Right cardiac atrium (tissue), 5 donors: ENCODE results near the gene FBXW11. TPM values are rescaled to one million over a fixed set of nuclear protein-coding genes. Genes with fewer than 3 reads are reported as not detected.

Source experiments
- ATAC-seq, 2 donors: fragments of 200-7000 bp; cut with Tn5 transposase; one replicate each; pipeline versions ENCODE4 v1.8.0 to v1.9.1; 2020; ENCODE audit warnings: moderate library complexity in 2 of 2, mild to moderate bottlenecking in 1 of 2
- DNase-seq, 3 donors: peaks; one replicate each; pipeline ENCODE4 v3.0.0-alpha.2; 2020
- H3K27ac ChIP-seq: one replicate; pipeline ENCODE4 v1.5.1; 2013; ENCODE audit warnings: mild to moderate bottlenecking, low read length, control low read depth, moderate library complexity
- H3K27me3 ChIP-seq: one replicate; pipeline ENCODE4 v1.6.1; 2013; ENCODE audit not compliant: control insufficient read depth, insufficient read depth
- H3K4me1 ChIP-seq: one replicate; pipeline ENCODE4 v1.6.1; 2013; ENCODE audit warnings: low read length; ENCODE audit not compliant: control insufficient read depth, insufficient read depth
- H3K4me3 ChIP-seq: one replicate; pipeline ENCODE4 v1.5.1; 2013; ENCODE audit warnings: low read length, control low read depth
- H3K9me3 ChIP-seq: one replicate; pipeline ENCODE4 v1.6.1; 2013; ENCODE audit warnings: low read length; ENCODE audit not compliant: control insufficient read depth
- WGBS: extraction: QIAGEN DNeasy Blood & Tissue Kit; methylation state at CpG from one replicate; pipeline ENCODE4 v1.1.7; 2013; 5-methylcytosine and 5-hydroxymethylcytosine counted together
- intact Hi-C, 4 donors: fragments of 100-400 bp; cut with DNase I; formaldehyde crosslinking; loops; one replicate each; pipeline versions ENCODE4 v1.11.0 to v1.14.0; 2022 to 2023
- polyA plus RNA-seq: library from polyadenylated mRNA; stranded (reverse); fragments of 200-250 nt; gene quantifications from one replicate; pipeline ENCODE4 v1.2.3, GENCODE V29; 2013
- total RNA-seq, 4 donors: library from RNA; stranded (reverse); fragmentation: NEBNext Ultra II Directional; extraction: Animal tissue kit (Norgen Biotek cat#: 25700); gene quantifications; one replicate each; pipeline ENCODE4 v1.2.1, GENCODE V29; 2021
- donor health status: healthy with polysubstance abuse.
- donor health status: DM: no; HTN: yes; CAD: no.
- donor health status: DM: no; HTN: no; CAD: no.
- donor health status: DM: no; HTN: yes; CAD: no; lungs with severe emphysema.
- donor health status: DM: yes; HTN: yes; CAD: no.

FBXW11 gene
- total and polyA plus RNA-seq, 5 donors: 15.8 to 70.7 (median 65.6) TPM

GRCh38 chr5:171841984-171842776 lies 164.3 kb downstream of the FBXW11 start:
- no peaks in the 10 kb centered on the region for H3K27me3 ChIP-seq
- no peak for DNase-seq
- no peak overlapping the region for H3K27ac ChIP-seq
- WGBS: 52% methylated on average over 24 of the region's 24 CpGs
- H3K4me1 ChIP-seq: no peaks in the 10 kb centered on the region
- no peaks in the 10 kb centered on the region for H3K9me3 ChIP-seq
- no peak overlapping the region for H3K4me3 ChIP-seq
- intact Hi-C loops: loop anchor here (10.0 kb wide), 3 partner anchors 97 to 217 kb away; no protein-coding TSS in a partner anchor
- peak in 1 of 2 donors; percentile 80 for ATAC-seq

DNA sequence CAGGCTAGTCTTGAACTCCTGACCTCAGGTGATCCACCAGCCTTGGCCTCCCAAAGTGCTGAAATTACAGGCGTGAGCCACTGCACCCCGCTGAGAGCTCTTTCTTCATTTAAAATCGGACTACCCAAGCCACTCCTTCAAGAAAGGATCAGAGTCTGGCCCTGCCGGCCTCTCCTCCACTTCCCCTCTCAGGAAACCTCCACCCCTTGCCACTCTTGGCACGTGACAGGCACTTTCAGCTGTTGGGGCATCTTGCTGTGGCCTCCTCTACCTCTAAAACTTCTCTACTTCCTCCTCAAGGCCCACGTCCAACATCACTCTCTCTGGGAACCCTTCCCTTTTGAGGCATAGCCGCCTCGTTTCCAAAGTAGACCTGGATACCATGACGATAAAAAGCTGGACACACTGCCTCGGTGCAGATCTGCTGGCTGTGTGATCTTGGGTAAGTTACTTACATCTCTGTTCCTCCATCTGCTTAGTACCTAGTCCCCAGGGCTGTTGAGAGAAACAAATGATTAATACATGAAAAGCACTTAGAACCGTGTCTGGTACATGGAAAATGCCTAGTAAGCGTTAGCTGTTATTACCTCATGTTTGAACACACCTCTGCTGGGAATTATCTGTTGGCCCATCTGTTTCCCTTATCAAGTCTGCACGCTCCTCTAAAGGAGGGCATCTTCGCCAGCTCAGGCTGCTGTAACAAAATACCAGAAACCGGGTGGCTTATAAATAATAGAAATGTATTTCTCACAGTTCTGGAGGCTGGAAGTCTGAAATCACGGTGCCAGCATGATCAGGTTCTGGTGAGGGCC lies 165.5 kb downstream of the FBXW11 start:
- DNase-seq (no peak), ATAC-seq (no peak)
- Histone ChIP-seq H3K27ac (no peak overlapping the region), H3K4me3 (no peak overlapping the region), H3K4me1 (no peaks in the 10 kb centered on the region), H3K27me3 (no peaks in the 10 kb centered on the region), H3K9me3 (no peaks in the 10 kb centered on the region)
- WGBS: 83% methylated on average over 16 of the region's 16 CpGs
- intact Hi-C loops: loop anchor here (10.0 kb wide), 3 partner anchors 96 to 216 kb away; no protein-coding TSS in a partner anchor

DNA sequence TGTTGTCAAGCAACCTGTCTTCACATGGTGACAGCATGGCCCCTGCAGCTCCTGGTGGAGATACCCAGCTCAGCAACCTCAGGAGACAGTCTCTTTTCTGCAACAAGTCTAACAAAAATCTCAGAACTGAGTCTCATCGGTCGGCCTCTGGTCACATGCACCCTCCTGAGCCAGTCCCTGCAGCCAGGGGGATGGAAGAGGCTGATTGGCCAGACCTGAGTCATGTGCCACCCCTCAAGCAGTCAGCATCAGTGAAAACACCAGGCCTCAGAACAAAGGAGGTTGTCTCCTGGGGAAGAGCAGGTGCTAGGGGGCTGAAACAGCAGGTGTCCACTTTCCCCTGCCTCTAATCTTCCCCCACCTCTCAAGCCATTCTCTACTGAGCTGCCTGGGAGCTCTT lies 166.4 kb downstream of the FBXW11 start:
- WGBS: 50% methylated on average over 2 of the region's 2 CpGs
- Histone ChIP-seq H3K4me1 (no peaks in the 10 kb centered on the region), H3K27me3 (no peaks in the 10 kb centered on the region), H3K27ac (no peak overlapping the region), H3K4me3 (no peak overlapping the region), H3K9me3 (no peaks in the 10 kb centered on the region)
- intact Hi-C loops: loop anchor here (10.0 kb wide), 3 partner anchors 95 to 215 kb away; no protein-coding TSS in a partner anchor
- DNase-seq (no peak), ATAC-seq (no peak)

- ATAC-seq: no peak
- H3K4me1 ChIP-seq: no peaks in the 10 kb centered on the region
- 82% methylated on average over 2 of the region's 2 CpGs for WGBS
- H3K27ac ChIP-seq: no peak overlapping the region
- H3K9me3 ChIP-seq: no peaks in the 10 kb centered on the region
- DNase-seq: no peak
- intact Hi-C loops: no loop called here
- no peak overlapping the region for H3K4me3 ChIP-seq
- no peaks in the 10 kb centered on the region for H3K27me3 ChIP-seq
Observed at GRCh38 chr5:171839112-171839511, 167.3 kb downstream of the FBXW11 start.

DNA sequence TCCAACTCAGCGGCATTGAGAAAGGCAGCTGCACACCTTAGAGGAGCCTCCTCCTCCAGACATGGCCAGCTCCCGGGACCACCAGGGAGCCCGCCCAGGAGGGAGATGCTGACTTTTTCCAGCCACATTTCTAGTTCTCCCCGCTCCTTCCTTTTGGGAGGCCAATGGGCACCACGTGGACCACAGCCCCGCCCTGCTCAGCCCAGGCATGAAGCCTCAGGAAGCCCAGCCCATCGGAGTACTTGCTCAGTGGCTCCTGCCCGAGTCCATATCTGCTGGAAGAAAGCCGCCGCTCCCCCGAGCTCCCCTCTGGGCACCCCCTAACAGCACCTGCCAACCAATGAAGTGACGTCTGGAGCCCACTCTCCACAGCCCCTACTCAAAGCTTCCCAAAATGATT lies 168.4 kb downstream of the FBXW11 start:
- Histone ChIP-seq H3K27me3 (no peaks in the 10 kb centered on the region), H3K4me3 (no peak overlapping the region), H3K9me3 (no peaks in the 10 kb centered on the region), H3K27ac (no peak overlapping the region), H3K4me1 (no peaks in the 10 kb centered on the region)
- DNase-seq (no peak), ATAC-seq (no peak)
- 75% methylated on average over 12 of the region's 12 CpGs for WGBS
- intact Hi-C loops: no loop called here

- H3K9me3 ChIP-seq: no peaks in the 10 kb centered on the region
- H3K27ac ChIP-seq: no peak overlapping the region
- no peaks in the 10 kb centered on the region for H3K27me3 ChIP-seq
- no peaks in the 10 kb centered on the region for H3K4me1 ChIP-seq
- intact Hi-C loops: no loop called here
- ATAC-seq: no peak
- DNase-seq: no peak
- no peak overlapping the region for H3K4me3 ChIP-seq
Observed at GRCh38 chr5:171837522-171837921, 168.9 kb downstream of the FBXW11 start.

GRCh38 chr5:171835066-171835465 lies 171.4 kb downstream of the FBXW11 start:
- WGBS: 84% methylated on average over 7 of the region's 7 CpGs
- no peak overlapping the region for H3K4me3 ChIP-seq
- no peaks in the 10 kb centered on the region for H3K27me3 ChIP-seq
- DNase-seq (no peak), ATAC-seq (no peak)
- no peaks in the 10 kb centered on the region for H3K9me3 ChIP-seq
- intact Hi-C loops: no loop called here
- no peaks in the 10 kb centered on the region for H3K4me1 ChIP-seq
- no peak overlapping the region for H3K27ac ChIP-seq

DNA sequence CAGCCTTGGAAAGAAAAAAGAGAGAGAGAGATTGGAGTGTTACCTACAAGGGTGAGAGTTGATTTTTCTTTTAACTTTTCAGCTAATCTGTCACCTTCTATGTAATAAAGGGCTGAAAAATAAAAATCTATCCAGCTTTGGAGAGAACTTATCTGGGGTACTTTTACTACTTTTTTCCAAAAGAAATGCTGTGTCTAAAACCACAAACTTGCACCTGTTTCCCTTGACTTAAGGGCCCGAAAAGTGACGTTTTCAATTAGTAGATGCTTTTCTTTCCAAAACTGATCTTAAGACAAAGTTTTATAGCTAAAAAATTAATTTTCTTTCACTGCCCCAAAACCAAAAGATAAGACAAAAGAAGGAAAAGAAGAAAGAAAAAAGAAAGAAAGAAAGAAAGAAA lies 172.0 kb downstream of the FBXW11 start:
- Histone ChIP-seq H3K4me3 (no peak overlapping the region), H3K27ac (no peak overlapping the region), H3K27me3 (no peaks in the 10 kb centered on the region), H3K9me3 (no peaks in the 10 kb centered on the region), H3K4me1 (no peaks in the 10 kb centered on the region)
- DNase-seq (no peak), ATAC-seq (no peak)
- intact Hi-C loops: no loop called here
- WGBS: 87% methylated on average over 2 of the region's 2 CpGs

DNA sequence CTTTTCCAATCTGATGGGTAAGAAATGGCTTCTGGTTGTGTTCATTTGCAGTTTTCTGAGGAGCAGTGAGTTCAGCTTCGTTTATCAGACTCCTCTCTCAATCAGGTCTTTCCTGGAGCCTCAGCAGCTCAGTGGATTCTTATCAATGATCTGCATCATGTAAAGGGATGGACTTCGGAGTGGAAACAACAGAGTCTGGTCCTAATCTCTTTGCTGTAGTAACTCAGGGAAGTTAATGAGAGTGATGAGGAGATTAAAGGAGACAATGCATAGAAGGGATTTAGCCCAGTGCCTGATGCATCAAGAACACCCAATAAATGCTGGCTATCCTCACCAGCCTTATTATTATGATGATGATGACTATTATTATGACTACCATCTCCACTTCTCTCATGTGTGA lies 173.7 kb downstream of the FBXW11 start:
- Histone ChIP-seq H3K9me3 (no peaks in the 10 kb centered on the region), H3K4me3 (no peak overlapping the region), H3K4me1 (no peaks in the 10 kb centered on the region), H3K27me3 (no peaks in the 10 kb centered on the region), H3K27ac (no peak overlapping the region)
- 59% methylated on average over 2 of the region's 2 CpGs for WGBS
- intact Hi-C loops: no loop called here
- no peak for ATAC-seq
- no peak for DNase-seq

DNA sequence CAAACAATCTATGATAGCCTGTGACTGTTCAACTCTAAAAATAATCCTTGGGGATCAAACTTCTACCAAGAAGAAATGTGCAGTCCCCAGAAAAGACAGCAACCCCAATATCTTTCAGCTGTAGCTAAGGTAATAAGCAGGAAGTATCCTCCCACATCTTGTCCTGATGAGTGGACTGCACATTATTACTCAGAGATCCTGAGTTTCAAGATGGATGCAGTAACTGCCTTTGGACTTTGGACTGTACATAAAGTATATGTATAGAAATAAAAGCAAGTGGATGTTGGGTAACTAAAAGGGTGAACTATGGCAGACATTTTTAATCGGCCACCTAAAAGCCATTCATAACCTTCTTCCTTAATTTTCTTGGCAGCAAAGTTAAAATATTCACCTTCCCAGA lies 175.8 kb downstream of the FBXW11 start:
- Histone ChIP-seq H3K9me3 (no peaks in the 10 kb centered on the region), H3K27me3 (no peaks in the 10 kb centered on the region), H3K4me1 (no peaks in the 10 kb centered on the region), H3K4me3 (no peak overlapping the region), H3K27ac (no peak overlapping the region)
- DNase-seq (no peak), ATAC-seq (no peak)
- WGBS: 89% methylated on average over 1 of the region's 1 CpG
- intact Hi-C loops: no loop called here

GRCh38 chr5:171827162-171827561 lies 179.3 kb downstream of the FBXW11 start:
- Histone ChIP-seq H3K4me1 (no peaks in the 10 kb centered on the region), H3K9me3 (no peaks in the 10 kb centered on the region), H3K4me3 (no peak overlapping the region), H3K27ac (no peak overlapping the region), H3K27me3 (no peaks in the 10 kb centered on the region)
- WGBS: 96% methylated on average over 9 of the region's 9 CpGs
- DNase-seq (no peak), ATAC-seq (no peak)
- intact Hi-C loops: no loop called here
